Loucy (cell line): ENCODE measurements around the gene ARHGEF17.

ENCODE experiments used
- CTCF ChIP-seq: fragments of 200-600 bp; sonication (generic); conservative IDR thresholded peaks from 2 replicates; pipeline ENCODE4 v1.5.1; 2014; ENCODE audit warnings: mild to moderate bottlenecking, antibody characterized with exemption, low read length
- EZH2phosphoT487 ChIP-seq: fragments of 200-600 bp; IDR thresholded peaks from 2 replicates; pipeline ENCODE4 v1.6.1; 2018; ENCODE audit warnings: antibody characterized with exemption, mild to moderate bottlenecking, moderate library complexity, borderline replicate concordance

- TF ChIP-seq CTCF (peak; percentile 42), EZH2phosphoT487 (no peak)
Observed at GRCh38 chr11:73404048-73404447, 96.0 kb downstream of the ARHGEF17 start.
